B cell (primary cell): ENCODE data around the gene DNASE2. TPM values are rescaled to one million over a fixed set of nuclear protein-coding genes. Genes with fewer than 3 reads are reported as not detected.

Source experiments
- ATAC-seq: fragments of 200-7000 bp; cut with Tn5 transposase; one replicate; pipeline ENCODE4 v1.10.0; 2021; ENCODE audit warnings: low read depth, mild to moderate bottlenecking, moderate number of reproducible peaks, moderate library complexity
- CTCF ChIA-PET: fragments of 350-600 bp; sonication (Branson Sonifier 250); formaldehyde crosslinking; loops from one replicate; lab custom pipeline; 2021; ENCODE audit warnings: antibody characterized with exemption, inconsistent platforms; lab: Charles Lee
- POLR2A ChIA-PET: fragments of 350-600 bp; sonication (Branson Sonifier 250); formaldehyde crosslinking; loops from one replicate; lab custom pipeline; 2021; ENCODE audit warnings: antibody characterized with exemption; lab: Charles Lee
- DNase-seq: peaks from one replicate; pipeline ENCODE4 v3.0.0; 2013
- H2AFZ ChIP-seq: 2 replicates; pipeline ENCODE4 v1.6.1; 2012; ENCODE audit warnings: mild to moderate bottlenecking, low read depth, low read length; ENCODE audit not compliant: insufficient read depth, poor library complexity, severe bottlenecking
- H3K27ac ChIP-seq, 2 donors: 1 replicate in 1 of 2; 2 replicates in 1 of 2; pipeline ENCODE4 v1.5.1; 2012 to 2013; ENCODE audit warnings: low read length in 2 of 2, mild to moderate bottlenecking in 2 of 2, moderate library complexity in 1 of 2
- H3K27me3 ChIP-seq, 4 experiments: fragments of 200-600 bp in 1 of 4; sonication (generic) in 1 of 4; replicated peaks in 1 of 4; 1 replicate in 2 of 4; 2 replicates in 2 of 4; pipeline versions ENCODE4 v1.6.1 to v1.7.0; 2013 to 2016; ENCODE audit warnings: low read length in 3 of 4, mild to moderate bottlenecking in 2 of 4, mixed read lengths in 1 of 4, moderate library complexity in 1 of 4; ENCODE audit not compliant: insufficient read depth in 4 of 4, control insufficient read depth in 3 of 4; ENCODE audit errors: control extremely low read depth in 1 of 4
- H3K36me3 ChIP-seq, 2 experiments: replicated peaks in 1 of 2; 1 replicate in 1 of 2; 2 replicates in 1 of 2; pipeline versions ENCODE4 v1.6.1 to v1.7.1; 2013; ENCODE audit warnings: low read length in 1 of 2; ENCODE audit not compliant: insufficient read depth in 2 of 2, control insufficient read depth in 1 of 2; ENCODE audit errors: control extremely low read depth in 1 of 2, extremely low read depth in 1 of 2
- H3K4me1 ChIP-seq, 2 donors: fragments of 200-600 bp in 1 of 2; sonication (generic) in 1 of 2; 1 replicate in 1 of 2; 2 replicates in 1 of 2; pipeline versions ENCODE4 v1.5.1 to v1.6.1; 2013 to 2017; ENCODE audit warnings: low read length in 2 of 2; ENCODE audit not compliant: control insufficient read depth in 2 of 2, insufficient read depth in 2 of 2
- H3K4me2 ChIP-seq: replicated peaks from 2 replicates; pipeline ENCODE3; 2012; ENCODE audit warnings: mild to moderate bottlenecking, low read depth, low read length; ENCODE audit not compliant: poor library complexity, severe bottlenecking
- H3K4me3 ChIP-seq, 5 experiments: fragments of 200-600 bp in 1 of 5; sonication (generic) in 1 of 5; 1 replicate in 3 of 5; 2 replicates in 2 of 5; pipeline versions ENCODE4 v1.5.1 to v1.7.0; 2011 to 2016; ENCODE audit warnings: low read length in 4 of 5, mild to moderate bottlenecking in 4 of 5, low read depth in 2 of 5, control low read depth in 1 of 5, moderate library complexity in 1 of 5; ENCODE audit not compliant: insufficient read depth in 1 of 5; ENCODE audit errors: control extremely low read depth in 1 of 5, extremely low read depth in 1 of 5
- H3K79me2 ChIP-seq: fragments of 200-600 bp; sonication (generic); one replicate; pipeline ENCODE4 v1.6.0; 2016; ENCODE audit warnings: low read length; ENCODE audit not compliant: control insufficient read depth, insufficient read depth
- H3K9ac ChIP-seq: fragments of 200-600 bp; sonication (generic); 2 replicates; pipeline ENCODE4 v1.6.1; 2017; ENCODE audit warnings: mild to moderate bottlenecking, low read length, moderate library complexity
- H3K9me3 ChIP-seq, 3 donors: one replicate each; pipeline versions ENCODE4 v1.6.1 to v1.7.1; 2013; ENCODE audit warnings: low read length in 2 of 3; ENCODE audit not compliant: control insufficient read depth in 2 of 3, insufficient read depth in 1 of 3; ENCODE audit errors: control extremely low read depth in 1 of 3
- H4K20me1 ChIP-seq: 2 replicates; pipeline ENCODE4 v1.6.0; 2012; ENCODE audit warnings: mild to moderate bottlenecking, low read length; ENCODE audit not compliant: insufficient read depth, control insufficient read depth, poor library complexity, severe bottlenecking
- H3K27ac Mint-ChIP-seq: one replicate; pipeline ENCODE4 v1.8.0; 2021; ENCODE audit warnings: mixed read lengths
- H3K27me3 Mint-ChIP-seq: one replicate; pipeline ENCODE4 v1.8.0; 2021; ENCODE audit warnings: mixed read lengths
- H3K4me1 Mint-ChIP-seq: one replicate; pipeline ENCODE4 v1.8.0; 2021; ENCODE audit warnings: mixed read lengths
- H3K4me3 Mint-ChIP-seq: one replicate; pipeline ENCODE4 v1.8.0; 2021; ENCODE audit warnings: mixed read lengths
- H3K9me3 Mint-ChIP-seq: one replicate; pipeline ENCODE4 v1.8.0; 2022; ENCODE audit warnings: mixed read lengths; ENCODE audit not compliant: insufficient read depth
- CTCF ChIP-seq: fragments of 200-600 bp; IDR thresholded peaks from one replicate; pipeline ENCODE4 v1.8.0; 2022; ENCODE audit warnings: antibody characterized with exemption, mild to moderate bottlenecking
- EZH2 ChIP-seq: IDR thresholded peaks from 2 replicates; pipeline ENCODE4 v1.6.1; 2012; ENCODE audit warnings: borderline replicate concordance, low read depth, mild to moderate bottlenecking, moderate library complexity, low read length; ENCODE audit not compliant: insufficient read depth, poor library complexity, severe bottlenecking
- WGBS: methylation state at CpG from one replicate; pipeline ENCODE4 v1.1.5; 2013; ENCODE audit warnings: missing lambda C conversion rate; ENCODE audit not compliant: insufficient coverage; 5-methylcytosine and 5-hydroxymethylcytosine counted together
- intact Hi-C: fragments of 100-400 bp; cut with micrococcal nuclease; formaldehyde crosslinking; loops from one replicate; pipeline ENCODE4 v1.10.0; 2022
- polyA plus RNA-seq: library from polyadenylated mRNA; depleted of rRNA; stranded (reverse); fragments of >200 nt; gene quantifications from 2 replicates; pipeline ENCODE4 v1.2.3, GENCODE V29; 2012
- total RNA-seq, 2 donors: library from RNA; stranded (reverse); fragments of 120-200 nt in 1 of 2; gene quantifications; 1 replicate in 1 of 2; 2 replicates in 1 of 2; pipeline versions ENCODE4 v1.2.3 to v1.2.4, GENCODE V29; 2013 to 2022

Gene DNASE2
- total and polyA plus RNA-seq, 2 donors (not counting 1 experiment from before 2014, with no cell fraction given): 24.9 to 26.6 TPM

- intact Hi-C loops: loop anchor here (2.0 kb wide), 1 partner anchor 32 kb away; the partner anchor contains the start of gene RNASEH2A
- Histone ChIP-seq H3K4me2 (peak within 1 kb of the TSS; percentile 91), H3K79me2 (no peaks in the 10 kb centered on the region), H3K9me3 (peaks cover 0 to 44% (median 7%) of the 10 kb centered on the region in 3 donors), H3K27me3 (peaks cover 6 to 93% (median 57%) of the 10 kb centered on the region in 4 experiments), H3K36me3 (no peaks in the 10 kb centered on the region), H3K4me1 (peaks cover 43 to 56% of the 10 kb centered on the region in 2 donors), H3K9ac (peak within 1 kb of the TSS; percentile 52), H3K27ac (no peak within 1 kb of the TSS), H3K4me3 (peak within 1 kb of the TSS in 3 of 5 experiments; percentile 12 to 57 (median 36)), H2AFZ (peak within 1 kb of the TSS; percentile 44), H4K20me1 (no peaks in the 10 kb centered on the region)
- WGBS: 2% methylated on average over 58 of the region's 69 CpGs
- CTCF ChIA-PET: interaction anchor here (1.8 kb wide), 1 partner anchor 9 kb away, joined by 12 read pairs; no protein-coding TSS in a partner anchor
- Mint-ChIP-seq H3K9me3 (no peaks in the 10 kb centered on the region), H3K27ac (no peak within 1 kb of the TSS), H3K4me1 (peaks cover 48% of the 10 kb centered on the region), H3K27me3 (peaks cover 65% of the 10 kb centered on the region), H3K4me3 (peak within 1 kb of the TSS; percentile 75)
- peak; percentile 72 for ATAC-seq
- POLR2A ChIA-PET: no interaction called here
- TF ChIP-seq EZH2 (no peak), CTCF (peak; percentile 63)
- DNase-seq: peak; percentile 74
These were observed 42.9 kb downstream of the DNASE2 start, which contains the start of gene MAST1 for GRCh38 chr19:12838182-12838885. Gene MAST1 (plus strand): TSS chr19:12838515. CDS start chr19:12838573, 58 bp downstream.

GRCh38 chr19:12837225-12837624, 44.0 kb downstream of the DNASE2 start:
- ATAC-seq (no peak), DNase-seq (no peak)
- Mint-ChIP-seq H3K27ac (no peak overlapping the region), H3K27me3 (peaks cover 69% of the 10 kb centered on the region), H3K4me1 (peaks cover 55% of the 10 kb centered on the region), H3K4me3 (peak overlapping the region; percentile 53), H3K9me3 (no peaks in the 10 kb centered on the region)
- H3K4me1 ChIP-seq: peaks cover 54 to 67% of the 10 kb centered on the region in 2 donors
- H3K27me3 ChIP-seq: peaks cover 6 to 95% (median 66%) of the 10 kb centered on the region in 4 experiments
- no peak overlapping the region for H3K27ac ChIP-seq
- TF ChIP-seq EZH2: no peak
- no peak for TF ChIP-seq CTCF
- ChIA-PET CTCF (interaction anchor here (0.6 to 1.8 kb wide), 7 partner anchors 9 to 1550 kb away, joined by 3 to 12 read pairs (median 4); no protein-coding TSS in a partner anchor), POLR2A (no interaction called here)
- H3K36me3 ChIP-seq: no peaks in the 10 kb centered on the region
- H3K4me2 ChIP-seq: no peak overlapping the region
- H3K9ac ChIP-seq: no peak overlapping the region
- WGBS: 89% methylated on average over 2 of the region's 4 CpGs
- H3K4me3 ChIP-seq: no peak overlapping the region
- no peak overlapping the region for H2AFZ ChIP-seq
- intact Hi-C loops: no loop called here
- H4K20me1 ChIP-seq: no peaks in the 10 kb centered on the region
- H3K9me3 ChIP-seq: peaks cover 0 to 52% (median 7%) of the 10 kb centered on the region in 3 donors
- no peaks in the 10 kb centered on the region for H3K79me2 ChIP-seq
